ENCODE results near the gene DDR2. TPM values are rescaled to one million over a fixed set of nuclear protein-coding genes. Genes with fewer than 3 reads are reported as not detected.

Gene DDR2
- polyA plus RNA-seq, 3 donors, result 0.07 TPM; not detected in 2

DNA sequence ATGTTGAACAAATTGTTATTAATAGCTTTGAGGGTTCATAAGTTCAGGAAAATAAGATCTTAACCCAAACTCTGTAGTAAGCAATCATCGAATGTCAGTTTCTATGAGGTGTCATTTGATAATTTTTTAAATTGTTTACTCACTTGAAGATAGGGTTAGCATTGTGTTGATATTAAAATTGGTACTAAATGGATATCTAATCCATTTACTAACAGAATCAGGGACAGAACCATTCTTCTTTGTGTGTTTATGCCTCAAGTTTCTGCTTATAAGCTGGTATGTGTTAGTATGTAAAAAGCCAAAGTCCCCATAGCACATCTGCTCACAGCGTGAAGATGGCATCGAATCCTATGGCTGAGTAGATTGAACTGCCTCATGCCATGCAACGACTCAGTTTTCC is 13.4 kb downstream of the DDR2 start:
- no peaks in the 10 kb centered on the region for H3K4me1 Mint-ChIP-seq

DNA sequence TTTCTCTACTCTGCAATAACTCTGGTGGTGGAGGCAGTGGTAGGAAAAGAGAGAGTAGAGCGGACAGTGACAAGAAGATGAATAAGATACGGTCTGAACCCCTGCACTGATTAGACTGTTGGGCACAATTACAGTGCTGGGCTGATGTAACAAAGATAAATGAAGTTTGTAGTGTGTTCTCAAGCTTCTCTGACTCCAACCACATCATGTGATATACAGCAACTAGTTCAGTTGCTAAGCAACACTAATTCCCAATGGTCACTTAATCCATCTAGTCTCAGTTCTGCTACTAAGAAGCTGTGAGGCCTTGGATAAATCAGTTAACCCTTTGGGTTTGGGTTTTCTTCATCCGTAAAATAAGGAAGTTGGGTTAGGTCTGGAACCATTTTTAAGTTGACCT is 17.3 kb downstream of the DDR2 start:
- H3K4me1 ChIP-seq (ENCODE audit: control insufficient read depth in 1 of 2, insufficient read depth in 2 of 2, low read length in 2 of 2), result no peaks in the 10 kb centered on the region
- no peak for DNase-seq
- no peaks in the 10 kb centered on the region for H3K9me3 ChIP-seq (replicated peaks in 1 of 2; ENCODE audit: control insufficient read depth in 1 of 2, insufficient read depth in 1 of 2, low read length in 2 of 2)
- no peaks in the 10 kb centered on the region for H3K36me3 ChIP-seq (replicated peaks in 1 of 2; ENCODE audit: control insufficient read depth in 1 of 2, insufficient read depth in 2 of 2, low read length in 2 of 2)
- no CpG with 5 or more reads among the region's 3 CpGs for WGBS (ENCODE audit: insufficient coverage)
- no peak overlapping the region for H2AFZ ChIP-seq (ENCODE audit: insufficient read depth, low read depth, low read length, poor library complexity, severe bottlenecking)
- H3K9ac ChIP-seq (ENCODE audit: insufficient read depth, low read length, poor library complexity, severe bottlenecking), result no peak overlapping the region
- Mint-ChIP-seq H3K4me1 (no peaks in the 10 kb centered on the region), H3K27ac (no peak overlapping the region), H3K36me3 (no peaks in the 10 kb centered on the region), H3K4me3 (no peak overlapping the region), H3K27me3 (ENCODE audit: low read depth in 3 of 3) (peaks cover 5 to 8% (median 7%) of the 10 kb centered on the region in 3 donors), H3K9me3 (peaks cover 0 to 3% (median 0%) of the 10 kb centered on the region in 7 donors)
- H3K27ac ChIP-seq (ENCODE audit: low read depth in 1 of 2, low read length in 2 of 2), result no peak overlapping the region
- intact Hi-C loops (cut with micrococcal nuclease), result no loop called here
- TF ChIP-seq, protein P1, sequence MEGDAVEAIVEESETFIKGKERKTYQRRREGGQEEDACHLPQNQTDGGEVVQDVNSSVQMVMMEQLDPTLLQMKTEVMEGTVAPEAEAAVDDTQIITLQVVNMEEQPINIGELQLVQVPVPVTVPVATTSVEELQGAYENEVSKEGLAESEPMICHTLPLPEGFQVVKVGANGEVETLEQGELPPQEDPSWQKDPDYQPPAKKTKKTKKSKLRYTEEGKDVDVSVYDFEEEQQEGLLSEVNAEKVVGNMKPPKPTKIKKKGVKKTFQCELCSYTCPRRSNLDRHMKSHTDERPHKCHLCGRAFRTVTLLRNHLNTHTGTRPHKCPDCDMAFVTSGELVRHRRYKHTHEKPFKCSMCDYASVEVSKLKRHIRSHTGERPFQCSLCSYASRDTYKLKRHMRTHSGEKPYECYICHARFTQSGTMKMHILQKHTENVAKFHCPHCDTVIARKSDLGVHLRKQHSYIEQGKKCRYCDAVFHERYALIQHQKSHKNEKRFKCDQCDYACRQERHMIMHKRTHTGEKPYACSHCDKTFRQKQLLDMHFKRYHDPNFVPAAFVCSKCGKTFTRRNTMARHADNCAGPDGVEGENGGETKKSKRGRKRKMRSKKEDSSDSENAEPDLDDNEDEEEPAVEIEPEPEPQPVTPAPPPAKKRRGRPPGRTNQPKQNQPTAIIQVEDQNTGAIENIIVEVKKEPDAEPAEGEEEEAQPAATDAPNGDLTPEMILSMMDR (IDR thresholded peaks at IDR 0.05), result no peak
- H3K27me3 ChIP-seq (ENCODE audit: control insufficient read depth in 2 of 2, insufficient read depth in 2 of 2, low read length in 2 of 2), result peaks cover 0 to 2% of the 10 kb centered on the region in 2 donors
- H3K4me3 ChIP-seq (replicated peaks in 1 of 3; ENCODE audit: low read depth in 2 of 3, low read length in 3 of 3), result no peak overlapping the region
- no peaks in the 10 kb centered on the region for H4K20me1 ChIP-seq (ENCODE audit: insufficient read depth, low read length)
- no peaks in the 10 kb centered on the region for H3K79me2 ChIP-seq (ENCODE audit: insufficient read depth, low read length)
- H3K4me2 ChIP-seq (replicated peaks; ENCODE audit: extremely low read depth, low read length, poor library complexity, severe bottlenecking), result no peak overlapping the region

More for the DNA sequence above, 13.4 kb downstream of the DDR2 start:
- Mint-ChIP-seq H3K27me3 (ENCODE audit: low read depth in 3 of 3) (peaks cover 4 to 11% (median 8%) of the 10 kb centered on the region in 3 donors), H3K4me3 (no peak overlapping the region), H3K36me3 (no peaks in the 10 kb centered on the region), H3K9me3 (peaks cover 0 to 2% (median 0%) of the 10 kb centered on the region in 7 donors), H3K27ac (no peak overlapping the region)
- Histone ChIP-seq H3K4me1 (ENCODE audit: control insufficient read depth in 1 of 2, insufficient read depth in 2 of 2, low read length in 2 of 2) (no peaks in the 10 kb centered on the region), H2AFZ (ENCODE audit: insufficient read depth, low read depth, low read length, poor library complexity, severe bottlenecking) (no peak overlapping the region), H3K9ac (ENCODE audit: insufficient read depth, low read length, poor library complexity, severe bottlenecking) (no peak overlapping the region), H3K9me3 (replicated peaks in 1 of 2; ENCODE audit: control insufficient read depth in 1 of 2, insufficient read depth in 1 of 2, low read length in 2 of 2) (no peaks in the 10 kb centered on the region), H3K4me2 (replicated peaks; ENCODE audit: extremely low read depth, low read length, poor library complexity, severe bottlenecking) (no peak overlapping the region), H3K79me2 (ENCODE audit: insufficient read depth, low read length) (no peaks in the 10 kb centered on the region), H3K27me3 (ENCODE audit: control insufficient read depth in 2 of 2, insufficient read depth in 2 of 2, low read length in 2 of 2) (peaks cover 0 to 2% of the 10 kb centered on the region in 2 donors), H3K27ac (ENCODE audit: low read depth in 1 of 2, low read length in 2 of 2) (no peak overlapping the region), H3K36me3 (replicated peaks in 1 of 2; ENCODE audit: control insufficient read depth in 1 of 2, insufficient read depth in 2 of 2, low read length in 2 of 2) (no peaks in the 10 kb centered on the region), H3K4me3 (replicated peaks in 1 of 3; ENCODE audit: low read depth in 2 of 3, low read length in 3 of 3) (no peak overlapping the region), H4K20me1 (ENCODE audit: insufficient read depth, low read length) (no peaks in the 10 kb centered on the region)
- DNase-seq, result no peak
- WGBS (ENCODE audit: insufficient coverage), result no CpG with 5 or more reads among the region's 4 CpGs
- intact Hi-C loops (cut with micrococcal nuclease), result no loop called here
- TF ChIP-seq, protein P1 (IDR thresholded peaks at IDR 0.05), result no peak

Measured in CD14-positive monocyte (primary cell).